GM12801 (cell line): ENCODE data around the gene OVCA2.

Experiments
- CTCF ChIP-seq: IDR thresholded peaks from one replicate; pipeline ENCODE4 v1.5.1; 2011; ENCODE audit warnings: control low read depth; ENCODE audit not compliant: insufficient read length; ENCODE audit errors: extremely low read depth

OVCA2 gene

GRCh38 chr17:2057760-2058585, 16.2 kb downstream of the OVCA2 start:
- TF ChIP-seq CTCF, result no peak

DNA sequence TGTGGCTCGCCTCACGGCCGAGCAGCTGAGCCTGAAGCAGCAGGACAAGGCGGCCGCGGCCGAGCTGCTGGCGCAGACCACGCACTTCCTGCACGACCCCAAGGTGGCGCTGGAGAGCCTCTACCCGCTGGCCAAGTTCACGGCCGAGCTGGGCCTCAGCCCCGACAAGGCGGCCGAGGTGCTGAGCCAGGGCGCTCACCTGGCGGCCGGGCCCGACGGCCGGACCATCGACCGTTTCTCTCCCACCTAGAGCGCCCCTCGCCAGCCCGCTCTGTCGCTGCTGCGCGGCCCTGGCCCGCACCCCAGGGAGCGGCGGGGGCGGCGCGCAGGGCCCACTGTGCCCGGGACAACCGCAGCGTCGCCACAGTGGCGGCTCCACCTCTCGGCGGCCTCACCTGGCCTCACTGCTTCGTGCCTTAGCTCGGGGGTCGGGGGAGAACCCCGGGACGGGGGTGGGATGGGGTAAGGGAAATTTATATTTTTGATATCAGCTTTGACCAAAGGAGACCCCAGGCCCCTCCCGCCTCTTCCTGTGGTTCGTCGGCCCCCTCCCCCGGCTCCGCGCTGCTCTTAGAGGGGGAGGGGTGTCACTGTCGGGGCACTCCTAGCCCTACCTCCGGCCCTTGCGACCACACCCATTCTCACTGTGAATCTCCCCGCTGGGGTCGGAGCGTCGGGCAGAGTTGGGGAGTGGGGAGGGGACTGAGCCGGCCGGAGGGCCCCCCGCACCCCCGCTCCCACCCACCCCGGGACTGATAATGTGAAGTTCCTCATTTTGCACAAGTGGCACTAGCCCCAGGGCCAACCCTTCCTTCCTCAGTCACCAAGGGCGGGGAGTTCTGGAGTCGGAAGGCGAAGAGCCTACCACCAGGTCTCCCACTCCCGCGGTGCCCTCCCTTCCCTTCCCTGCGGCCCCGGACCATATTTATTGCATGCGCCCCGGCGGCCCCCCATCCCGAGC, 17.0 kb downstream of the OVCA2 start:
- TF ChIP-seq CTCF, result no peak

DNA sequence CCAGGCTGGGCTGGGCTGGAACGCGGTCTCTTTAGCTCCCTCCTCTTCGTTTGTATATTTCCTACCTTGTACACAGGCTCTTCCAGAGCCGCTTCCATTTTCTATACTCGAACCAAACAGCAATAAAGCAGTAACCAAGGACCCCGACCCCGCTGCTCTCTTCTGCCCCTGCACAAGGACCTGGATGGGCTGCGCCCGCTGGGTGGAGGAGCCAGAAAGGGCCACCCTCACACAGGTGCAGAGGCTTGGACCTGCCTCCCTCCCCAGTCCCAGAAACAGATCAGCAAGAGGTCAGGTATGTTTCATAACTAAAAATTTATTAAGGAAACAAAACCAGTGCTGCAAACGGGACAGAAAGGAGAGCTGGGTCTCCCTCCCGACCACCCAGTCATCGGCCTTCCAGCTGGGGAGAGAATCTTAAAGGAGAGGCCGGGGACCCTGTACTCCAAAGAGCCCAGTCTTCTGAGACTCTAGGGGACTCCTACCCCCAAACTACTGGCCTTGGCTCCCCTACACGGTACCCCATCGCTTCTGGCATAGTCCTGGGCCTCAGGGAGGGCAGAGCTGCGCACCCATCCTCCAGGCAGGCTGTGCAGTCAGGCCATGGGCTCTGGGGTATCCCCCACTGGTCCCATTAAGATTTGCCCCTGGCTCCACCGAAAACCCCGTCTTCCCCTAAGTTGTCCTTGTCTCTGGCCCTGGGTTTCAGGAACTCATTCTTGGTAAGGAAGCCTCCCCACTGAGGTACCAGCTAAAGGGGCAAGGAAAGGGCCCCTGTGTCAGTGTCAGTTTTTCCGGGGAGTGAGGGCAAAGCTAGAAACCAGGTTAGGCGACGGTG, 17.9 kb downstream of the OVCA2 start:
- no peak for TF ChIP-seq CTCF

DNA sequence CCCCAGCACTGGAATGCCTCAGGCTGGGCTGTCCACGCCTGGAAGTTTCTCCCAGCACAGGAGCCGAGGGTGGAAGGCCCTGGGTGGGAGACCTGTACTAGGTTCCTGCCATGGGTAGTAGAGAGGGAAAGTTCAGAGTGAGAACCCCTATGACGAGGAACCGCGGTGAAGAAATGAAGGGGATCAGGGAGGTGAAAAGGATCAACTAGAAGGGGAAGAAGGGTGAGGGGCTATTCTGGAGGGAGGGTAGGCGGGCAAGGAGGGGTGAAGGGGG, 18.5 kb downstream of the OVCA2 start:
- TF ChIP-seq CTCF, result no peak

- no peak for TF ChIP-seq CTCF
These were observed 19.0 kb downstream of the OVCA2 start for GRCh38 chr17:2060681-2061440.

DNA sequence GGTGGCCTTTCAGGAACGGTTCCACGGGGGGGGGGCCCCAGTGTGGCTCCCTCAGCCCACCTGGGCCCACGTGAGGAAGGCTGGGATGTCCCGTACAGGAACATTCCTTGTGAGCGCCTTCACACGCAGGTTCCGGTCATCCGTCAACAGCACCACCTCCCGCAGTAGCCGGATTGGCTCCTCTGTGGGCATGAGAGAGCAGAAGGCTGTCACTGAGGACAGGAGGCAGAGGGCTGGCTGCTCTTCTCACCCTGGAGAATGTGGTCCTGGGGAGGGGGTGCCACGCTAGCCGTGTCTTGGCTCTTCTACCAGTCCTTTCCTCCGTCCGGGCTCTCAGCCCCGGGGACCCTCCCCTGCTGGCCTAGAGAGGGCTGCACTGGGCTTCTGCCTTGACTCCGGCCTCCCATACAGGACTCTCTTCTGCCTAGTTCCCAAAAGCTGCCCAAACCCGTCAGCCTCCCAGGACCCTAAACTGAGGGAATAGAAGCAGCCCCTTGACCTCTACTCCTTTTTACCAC, 19.7 kb downstream of the OVCA2 start:
- TF ChIP-seq CTCF, result no peak
